ENCODE measurements around the gene TMCO4.

Gene TMCO4

DNA sequence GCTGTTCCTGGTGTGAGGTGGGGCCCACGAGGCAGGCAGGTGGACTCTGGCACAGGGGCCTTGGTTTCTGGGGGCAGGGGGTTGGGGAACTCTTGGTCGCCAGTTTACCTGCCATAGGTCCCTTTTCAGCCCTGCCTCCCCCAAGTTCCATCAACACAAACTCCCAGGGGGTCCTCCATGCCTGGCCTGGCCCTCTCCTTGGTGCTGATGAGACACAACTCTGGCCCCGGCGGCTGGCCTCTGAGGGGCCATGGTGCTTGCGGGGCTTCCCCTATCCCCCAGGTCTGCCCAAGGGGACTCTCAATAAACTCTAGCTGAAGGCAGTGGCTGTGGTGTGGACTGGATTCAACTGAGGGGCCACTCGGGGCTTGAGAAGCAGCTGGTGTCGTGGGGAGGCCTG, 119.1 kb downstream of the TMCO4 start:
- no peak for DNase-seq

DNA sequence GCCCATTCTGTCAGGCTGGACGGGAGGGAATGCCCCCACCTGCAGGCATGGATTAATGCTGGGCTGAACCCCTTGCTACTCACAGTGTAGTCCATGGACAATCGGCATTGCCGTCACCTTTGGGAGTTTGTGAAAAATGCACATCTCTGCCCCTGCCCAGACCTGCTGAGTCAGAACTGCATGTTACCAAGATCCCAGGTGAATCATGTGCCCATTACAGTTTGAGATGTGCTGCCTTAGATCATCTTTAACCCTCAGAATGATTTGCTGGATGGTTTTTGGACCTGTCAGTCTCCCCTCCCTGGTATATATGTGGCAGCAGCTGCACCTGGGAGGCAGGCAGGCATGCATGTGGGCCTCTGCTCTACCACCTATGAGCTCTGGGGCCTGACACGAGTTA, 120.0 kb downstream of the TMCO4 start:
- no peak for DNase-seq

DNA sequence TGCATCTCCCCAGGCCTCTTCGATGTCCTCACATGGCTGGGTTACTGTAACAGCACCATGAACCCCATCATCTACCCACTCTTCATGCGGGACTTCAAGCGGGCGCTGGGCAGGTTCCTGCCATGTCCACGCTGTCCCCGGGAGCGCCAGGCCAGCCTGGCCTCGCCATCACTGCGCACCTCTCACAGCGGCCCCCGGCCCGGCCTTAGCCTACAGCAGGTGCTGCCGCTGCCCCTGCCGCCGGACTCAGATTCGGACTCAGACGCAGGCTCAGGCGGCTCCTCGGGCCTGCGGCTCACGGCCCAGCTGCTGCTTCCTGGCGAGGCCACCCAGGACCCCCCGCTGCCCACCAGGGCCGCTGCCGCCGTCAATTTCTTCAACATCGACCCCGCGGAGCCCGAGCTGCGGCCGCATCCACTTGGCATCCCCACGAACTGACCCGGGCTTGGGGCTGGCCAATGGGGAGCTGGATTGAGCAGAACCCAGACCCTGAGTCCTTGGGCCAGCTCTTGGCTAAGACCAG, 120.7 kb downstream of the TMCO4 start:
- DNase-seq: no peak

DNA sequence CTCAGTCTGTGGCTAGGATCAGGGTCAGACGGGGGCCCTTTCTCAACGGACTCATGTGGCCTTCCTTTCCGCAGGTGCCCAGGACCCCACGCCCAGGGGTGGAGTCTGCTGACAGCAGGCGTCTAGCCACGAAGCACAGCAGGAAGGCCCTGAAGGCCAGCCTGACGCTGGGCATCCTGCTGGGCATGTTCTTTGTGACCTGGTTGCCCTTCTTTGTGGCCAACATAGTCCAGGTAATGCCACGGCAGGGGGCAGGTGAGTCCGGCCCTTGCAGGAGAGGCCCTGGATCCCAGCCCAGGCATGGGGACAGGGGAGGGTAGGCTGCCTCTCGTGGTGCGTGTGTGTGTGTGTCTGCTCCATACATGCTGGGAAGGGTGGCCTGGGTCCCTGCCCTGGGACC, 121.2 kb downstream of the TMCO4 start:
- no peak for DNase-seq

DNA sequence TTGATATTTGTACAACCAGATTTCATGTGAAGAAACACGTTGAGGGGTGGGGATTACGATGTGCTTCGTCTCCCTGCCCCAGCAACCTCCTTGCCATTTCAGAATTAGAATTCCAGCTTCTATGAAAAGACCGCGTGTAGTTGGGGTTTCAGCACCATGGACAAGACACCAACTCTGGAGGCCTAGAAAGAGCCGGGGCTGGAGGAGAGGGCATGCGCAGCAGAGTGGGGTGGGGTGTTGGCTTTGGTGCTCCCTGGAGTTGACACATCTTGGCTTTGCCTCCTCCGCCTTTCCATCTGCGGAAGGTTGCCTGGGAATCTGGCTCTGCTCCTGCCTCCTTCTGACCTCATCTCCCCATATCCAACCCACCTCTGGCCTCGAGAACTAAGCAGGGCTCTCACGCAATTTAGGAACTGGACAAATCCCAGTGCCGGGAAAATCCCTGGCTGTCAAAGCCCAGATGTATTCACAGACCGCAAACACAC, 123.2 kb downstream of the TMCO4 start:
- no peak for DNase-seq

DNA sequence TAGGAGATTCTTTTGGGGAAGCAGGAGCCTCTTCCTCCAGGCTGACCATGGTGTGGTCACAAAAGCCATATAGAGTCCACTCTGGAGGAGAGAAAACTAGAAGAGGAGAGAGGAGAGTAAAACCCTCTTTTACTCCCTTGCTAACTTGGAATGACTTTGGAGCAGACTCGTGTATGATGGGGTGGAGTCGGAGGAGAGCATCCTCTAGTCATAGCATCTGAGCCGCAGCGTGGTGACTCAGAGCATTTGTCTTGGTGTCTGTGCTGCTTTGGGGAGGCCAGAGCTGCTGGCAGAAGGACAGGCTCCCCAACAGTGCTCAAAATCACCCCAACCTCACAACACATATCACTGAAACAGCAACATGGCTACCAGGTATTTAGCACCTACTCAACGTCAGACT, 123.9 kb downstream of the TMCO4 start:
- DNase-seq: no peak

DNA sequence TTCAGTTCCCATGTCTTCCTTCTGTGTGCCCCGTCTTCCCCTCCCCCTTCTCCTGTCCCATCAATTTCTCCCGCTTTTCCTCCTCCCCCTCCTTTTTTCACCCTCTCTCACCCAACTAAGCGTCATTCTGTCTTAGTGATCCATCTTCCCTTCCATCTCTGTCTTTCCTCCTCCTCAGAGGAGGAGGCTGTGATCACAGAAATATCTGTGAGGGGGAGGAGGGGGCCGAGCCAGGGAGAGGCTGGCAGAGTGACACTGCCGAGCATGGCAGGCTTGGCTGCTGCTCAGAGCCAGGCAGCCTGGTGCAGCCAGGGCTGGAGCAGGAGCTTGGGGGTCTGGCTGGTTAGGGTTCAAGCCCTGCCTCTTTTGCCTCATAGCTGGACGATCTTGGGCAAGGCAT, 127.5 kb downstream of the TMCO4 start:
- DNase-seq: no peak

DNA sequence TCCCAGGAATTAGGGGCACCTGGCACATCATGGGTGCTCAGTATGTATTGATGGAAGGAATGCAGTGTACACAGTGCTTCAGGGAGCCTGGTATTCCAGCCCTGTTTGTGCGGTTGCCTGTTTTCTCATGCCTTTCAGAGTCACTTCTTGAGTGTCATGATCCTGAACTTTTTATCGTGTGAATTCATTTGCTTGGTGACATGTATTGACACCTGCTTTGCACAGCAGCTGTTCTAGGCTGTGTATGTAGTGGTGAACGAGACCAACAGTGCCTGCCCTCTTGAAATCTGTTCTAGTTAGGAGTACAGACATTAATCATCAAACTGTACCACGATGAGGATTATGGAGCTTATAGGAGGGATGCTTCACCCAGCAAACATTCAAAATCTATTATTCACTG, 128.9 kb downstream of the TMCO4 start:
- DNase-seq: no peak

DNA sequence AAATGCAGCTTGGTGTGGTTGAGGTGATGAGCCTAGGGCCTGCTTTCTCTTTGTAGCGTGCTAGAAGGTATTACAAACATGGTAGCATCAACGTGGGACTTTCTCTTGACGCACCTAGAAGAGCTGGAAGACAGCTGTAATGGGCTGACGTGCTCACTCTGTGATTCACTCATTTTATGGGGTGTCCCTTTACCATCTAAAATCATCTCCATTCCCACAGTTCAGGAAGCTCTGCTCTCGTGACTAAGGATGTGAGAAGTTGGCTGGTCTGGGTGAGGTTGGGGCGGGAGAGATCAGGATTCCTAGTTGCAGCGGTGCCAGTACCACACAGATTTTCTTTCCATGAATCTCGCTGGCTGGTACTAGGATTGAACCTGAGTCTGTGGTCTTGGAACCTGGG, 130.8 kb downstream of the TMCO4 start:
- DNase-seq: no peak

DNA sequence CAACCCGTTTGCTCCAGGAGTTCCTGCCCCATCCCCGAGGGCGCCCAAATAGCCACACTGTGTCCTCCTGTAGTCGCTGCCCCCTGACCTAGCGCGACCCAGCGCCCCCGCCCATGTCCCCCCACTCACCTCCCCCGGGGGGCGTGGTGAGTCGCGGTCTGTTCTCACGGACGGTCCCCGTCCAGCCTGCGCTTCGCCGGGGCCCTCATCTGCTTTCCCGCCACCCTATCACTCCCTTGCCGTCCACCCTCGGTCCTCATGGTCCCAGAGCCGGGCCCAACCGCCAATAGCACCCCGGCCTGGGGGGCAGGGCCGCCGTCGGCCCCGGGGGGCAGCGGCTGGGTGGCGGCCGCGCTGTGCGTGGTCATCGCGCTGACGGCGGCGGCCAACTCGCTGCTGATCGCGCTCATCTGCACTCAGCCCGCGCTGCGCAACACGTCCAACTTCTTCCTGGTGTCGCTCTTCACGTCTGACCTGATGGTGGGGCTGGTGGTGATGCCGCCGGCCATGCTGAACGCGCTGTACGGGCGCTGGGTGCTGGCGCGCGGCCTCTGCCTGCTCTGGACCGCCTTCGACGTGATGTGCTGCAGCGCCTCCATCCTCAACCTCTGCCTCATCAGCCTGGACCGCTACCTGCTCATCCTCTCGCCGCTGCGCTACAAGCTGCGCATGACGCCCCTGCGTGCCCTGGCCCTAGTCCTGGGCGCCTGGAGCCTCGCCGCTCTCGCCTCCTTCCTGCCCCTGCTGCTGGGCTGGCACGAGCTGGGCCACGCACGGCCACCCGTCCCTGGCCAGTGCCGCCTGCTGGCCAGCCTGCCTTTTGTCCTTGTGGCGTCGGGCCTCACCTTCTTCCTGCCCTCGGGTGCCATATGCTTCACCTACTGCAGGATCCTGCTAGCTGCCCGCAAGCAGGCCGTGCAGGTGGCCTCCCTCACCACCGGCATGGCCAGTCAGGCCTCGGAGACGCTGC, 133.9 kb downstream of the TMCO4 start:
- DNase-seq: no peak

DNA sequence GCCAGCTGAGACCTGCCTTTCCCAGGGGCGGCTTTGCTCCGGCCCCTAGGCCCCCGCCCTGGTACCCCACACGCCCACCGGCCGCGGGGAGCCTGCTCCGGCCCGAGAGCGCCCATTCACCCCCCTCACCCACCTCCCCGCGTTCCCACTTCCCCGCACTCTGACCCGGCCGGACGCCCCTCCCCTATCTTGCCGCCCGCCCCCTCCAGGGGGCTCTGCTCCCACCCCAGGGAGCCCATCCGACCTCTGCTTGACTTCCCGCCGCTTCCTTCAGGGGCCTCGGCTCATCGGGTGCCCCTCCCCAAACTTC, 134.6 kb downstream of the TMCO4 start:
- no peak for DNase-seq

DNA sequence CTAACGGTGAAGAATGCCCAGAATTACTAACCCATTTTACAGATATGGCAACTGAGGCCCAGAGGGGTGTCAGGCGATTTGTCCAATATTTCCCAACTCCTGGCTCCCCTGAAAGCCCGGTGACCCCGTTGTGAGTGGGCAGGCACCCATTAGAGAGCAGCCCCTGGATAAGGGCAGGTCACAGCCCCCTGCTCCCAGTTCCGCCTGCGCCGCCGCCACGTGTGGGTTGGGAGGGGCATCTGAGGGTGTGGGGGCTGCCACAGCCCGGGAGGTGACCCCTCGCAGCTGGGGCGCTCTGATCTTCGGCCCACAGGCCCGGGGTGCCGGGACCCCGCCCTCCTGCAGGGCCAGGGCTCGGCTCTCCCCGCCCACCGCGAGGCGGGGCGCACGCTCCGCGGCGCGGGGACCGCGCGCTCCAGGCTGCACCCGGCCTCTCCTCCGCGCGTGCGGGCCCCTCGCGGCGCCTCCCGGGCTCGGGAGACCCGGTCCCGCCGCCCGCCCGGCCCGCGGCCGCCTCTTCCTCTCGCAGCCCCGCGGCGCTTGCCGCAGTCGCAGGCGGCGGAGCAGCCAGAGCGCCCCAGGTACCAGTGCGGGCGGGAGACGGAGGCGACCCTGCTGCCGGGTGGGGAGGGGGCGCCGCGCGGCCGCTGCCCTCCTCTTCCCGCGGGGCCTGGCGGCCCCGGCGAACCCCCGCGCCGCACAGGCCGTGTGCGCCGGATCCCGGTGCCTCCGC, 135.1 kb downstream of the TMCO4 start, which contains the start of gene HTR6:
Gene HTR6, plus strand, starts transcription at position 423 of the 733 bp plus-strand sequence. CDS start 879 bp downstream, outside the sequence.
- no peak for DNase-seq

DNA sequence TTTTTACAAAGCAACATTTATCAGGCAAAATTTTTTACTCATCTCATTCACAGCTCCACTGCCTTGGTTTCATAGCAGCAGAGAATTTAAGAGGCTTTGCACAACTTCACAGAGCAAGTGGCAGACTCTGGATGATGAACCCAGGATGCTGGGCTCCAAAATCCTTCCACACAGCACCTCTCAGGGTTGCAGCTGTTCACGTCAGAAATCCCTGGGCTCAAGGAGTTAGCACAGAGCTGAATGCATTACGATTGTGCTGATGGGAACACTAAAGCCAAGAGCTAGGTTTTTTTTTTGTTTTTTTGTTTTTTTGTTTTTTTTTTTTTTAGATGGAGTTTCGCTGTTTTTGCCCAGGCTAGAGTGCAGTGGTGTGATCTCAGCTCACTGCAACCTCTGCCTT, 137.4 kb downstream of the TMCO4 start:
- no peak for DNase-seq

DNA sequence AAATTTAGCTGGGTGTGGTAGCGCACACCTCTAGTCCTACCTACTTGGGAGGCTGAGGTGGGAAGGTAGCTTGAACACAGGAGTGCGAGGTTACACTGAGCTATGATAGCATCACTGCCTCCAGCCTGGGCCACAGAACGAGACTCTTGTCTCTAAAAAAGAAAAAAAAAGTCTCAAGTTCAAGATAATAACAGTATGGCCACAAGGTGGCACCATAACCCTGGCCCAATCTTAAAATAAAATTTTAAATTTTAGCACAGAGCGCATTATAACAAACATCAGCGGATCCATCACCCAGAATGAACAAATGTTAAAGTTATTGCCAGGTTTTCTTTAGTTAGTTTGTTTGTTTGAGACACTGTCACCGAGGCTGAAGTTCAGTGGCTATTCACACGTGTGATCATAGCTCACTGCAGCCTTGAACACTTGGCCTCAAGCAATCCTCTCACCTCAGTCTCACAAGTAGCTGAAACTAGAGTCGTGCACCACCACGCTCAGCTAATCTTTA, 137.9 kb downstream of the TMCO4 start:
- no peak for DNase-seq

DNA sequence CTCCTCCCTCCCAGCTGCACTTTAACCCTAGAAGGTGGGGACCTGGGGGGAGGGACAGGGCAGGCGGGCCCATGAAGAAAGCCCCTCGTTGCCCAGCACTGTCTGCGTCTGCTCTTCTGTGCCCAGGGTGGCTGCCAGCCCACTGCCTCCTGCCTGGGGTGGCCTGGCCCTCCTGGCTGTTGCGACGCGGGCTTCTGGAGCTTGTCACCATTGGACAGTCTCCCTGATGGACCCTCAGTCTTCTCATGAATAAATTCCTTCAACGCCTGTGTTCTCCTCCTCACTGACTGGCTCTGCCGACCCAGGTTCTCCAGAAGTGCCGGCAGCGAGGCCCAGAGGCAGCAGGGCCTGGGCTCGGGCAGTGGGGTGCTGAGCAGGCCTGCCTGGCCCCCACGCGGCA, 141.5 kb downstream of the TMCO4 start:
- no peak for DNase-seq

DNA sequence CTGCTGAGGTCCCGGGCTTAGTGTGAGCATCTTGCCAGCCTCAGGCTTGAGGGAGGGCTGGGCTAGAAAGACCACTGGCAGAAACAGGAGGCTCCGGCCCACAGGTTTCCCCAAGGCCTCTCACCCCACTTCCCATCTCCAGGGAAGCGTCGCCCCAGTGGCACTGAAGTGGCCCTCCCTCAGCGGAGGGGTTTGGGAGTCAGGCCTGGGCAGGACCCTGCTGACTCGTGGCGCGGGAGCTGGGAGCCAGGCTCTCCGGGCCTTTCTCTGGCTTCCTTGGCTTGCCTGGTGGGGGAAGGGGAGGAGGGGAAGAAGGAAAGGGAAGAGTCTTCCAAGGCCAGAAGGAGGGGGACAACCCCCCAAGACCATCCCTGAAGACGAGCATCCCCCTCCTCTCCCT, 142.2 kb downstream of the TMCO4 start:
- DNase-seq: no peak

DNA sequence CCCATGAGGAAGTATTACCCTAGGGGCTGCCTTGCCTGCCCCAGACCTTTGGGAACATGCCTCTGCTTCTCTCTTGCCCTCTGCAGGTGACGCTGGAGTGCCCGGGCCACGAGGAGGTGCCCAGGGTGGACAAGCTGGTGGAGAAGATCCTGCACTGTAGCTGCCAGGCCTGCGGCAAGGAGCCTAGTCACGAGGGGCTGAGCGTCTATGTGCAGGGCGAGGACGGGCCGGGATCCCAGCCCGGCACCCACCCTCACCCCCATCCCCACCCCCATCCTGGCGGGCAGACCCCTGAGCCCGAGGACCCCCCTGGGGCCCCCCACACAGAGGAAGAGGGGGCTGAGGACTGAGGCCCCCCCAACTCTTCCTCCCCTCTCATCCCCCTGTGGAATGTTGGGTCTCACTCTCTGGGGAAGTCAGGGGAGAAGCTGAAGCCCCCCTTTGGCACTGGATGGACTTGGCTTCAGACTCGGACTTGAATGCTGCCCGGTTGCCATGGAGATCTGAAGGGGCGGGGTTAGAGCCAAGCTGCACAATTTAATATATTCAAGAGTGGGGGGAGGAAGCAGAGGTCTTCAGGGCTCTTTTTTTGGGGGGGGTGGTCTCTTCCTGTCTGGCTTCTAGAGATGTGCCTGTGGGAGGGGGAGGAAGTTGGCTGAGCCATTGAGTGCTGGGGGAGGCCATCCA, 142.8 kb downstream of the TMCO4 start:
- no peak for DNase-seq

DNA sequence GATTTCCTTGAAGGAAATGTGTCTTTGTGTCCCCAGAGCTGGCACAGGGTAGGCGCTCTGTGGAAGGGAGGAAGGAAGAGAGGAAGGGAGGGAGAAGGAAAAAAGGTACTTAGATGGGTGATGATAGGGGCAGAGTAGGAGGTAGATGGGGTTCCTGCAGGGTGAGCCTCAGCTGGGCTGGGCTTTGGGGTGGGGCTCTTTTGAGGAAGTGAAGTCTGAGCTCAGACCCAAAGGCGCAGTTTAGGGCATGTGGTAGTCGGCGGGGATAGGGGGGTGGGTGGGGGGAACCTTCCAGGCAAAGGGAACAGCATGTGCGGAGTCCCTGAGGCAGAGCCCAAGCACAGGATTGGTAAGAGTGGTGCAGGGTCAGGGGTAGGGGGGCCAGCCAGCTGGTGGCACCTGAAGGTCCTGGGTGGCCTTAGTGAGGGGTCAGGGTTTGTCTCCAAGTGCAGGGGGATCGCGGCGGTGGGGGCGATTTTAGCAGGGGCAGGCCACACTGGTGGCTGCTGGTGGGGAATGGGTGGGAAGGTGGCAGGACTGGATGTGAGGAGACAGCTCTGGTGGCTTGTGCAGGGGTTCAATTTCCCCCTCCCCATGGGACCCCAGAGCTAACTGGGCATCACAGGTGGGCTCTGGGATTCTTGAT, 143.5 kb downstream of the TMCO4 start:
- DNase-seq: no peak

DNA sequence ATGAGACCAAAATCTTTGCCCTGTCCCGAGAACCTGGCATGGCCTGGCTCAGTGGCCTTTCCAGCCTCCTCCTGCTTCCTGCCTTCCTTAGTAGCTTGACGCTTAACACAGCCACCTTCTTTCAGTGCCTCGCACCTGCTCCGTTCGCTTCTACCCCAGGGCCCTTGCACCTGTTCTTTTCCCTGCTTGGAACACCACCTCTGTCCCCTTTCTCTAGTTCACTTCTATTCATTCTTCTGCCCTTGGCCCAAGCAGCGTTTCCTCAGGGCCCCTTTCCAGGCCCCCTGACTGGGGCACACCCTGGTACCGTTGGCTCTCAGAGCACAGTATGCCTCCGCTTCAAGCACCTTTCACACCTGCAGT, 144.0 kb downstream of the TMCO4 start:
- no peak for DNase-seq

DNA sequence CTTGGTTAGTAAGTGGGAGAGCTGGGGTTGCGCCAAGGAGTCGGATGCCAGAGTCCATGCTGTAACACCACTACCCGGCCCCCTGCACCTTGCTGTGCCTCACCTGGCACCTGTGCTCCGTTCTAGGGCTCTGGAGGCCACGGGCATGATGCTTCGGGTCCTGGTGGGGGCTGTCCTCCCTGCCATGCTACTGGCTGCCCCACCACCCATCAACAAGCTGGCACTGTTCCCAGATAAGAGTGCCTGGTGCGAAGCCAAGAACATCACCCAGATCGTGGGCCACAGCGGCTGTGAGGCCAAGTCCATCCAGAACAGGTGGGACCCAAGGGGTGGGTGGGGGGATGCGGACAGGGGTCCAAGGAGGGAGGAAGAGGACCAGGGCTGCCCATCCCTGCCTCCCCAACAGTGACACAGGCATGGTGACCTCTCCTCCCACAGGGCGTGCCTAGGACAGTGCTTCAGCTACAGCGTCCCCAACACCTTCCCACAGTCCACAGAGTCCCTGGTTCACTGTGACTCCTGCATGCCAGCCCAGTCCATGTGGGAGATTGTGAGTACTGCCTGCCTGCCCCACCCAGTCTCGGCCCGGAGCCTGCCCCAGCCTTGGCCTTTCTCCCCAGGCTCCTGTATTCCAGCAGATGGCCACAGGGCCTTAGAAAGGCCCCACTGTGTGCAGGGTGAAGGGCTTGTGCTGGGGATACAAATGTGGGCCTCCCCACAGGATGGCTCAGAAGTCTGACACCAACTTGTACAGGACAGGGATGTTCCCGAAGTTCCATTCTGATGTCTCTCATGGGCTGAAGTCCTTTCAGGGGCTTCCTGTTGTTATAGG, 144.6 kb downstream of the TMCO4 start:
- no peak for DNase-seq

DNA sequence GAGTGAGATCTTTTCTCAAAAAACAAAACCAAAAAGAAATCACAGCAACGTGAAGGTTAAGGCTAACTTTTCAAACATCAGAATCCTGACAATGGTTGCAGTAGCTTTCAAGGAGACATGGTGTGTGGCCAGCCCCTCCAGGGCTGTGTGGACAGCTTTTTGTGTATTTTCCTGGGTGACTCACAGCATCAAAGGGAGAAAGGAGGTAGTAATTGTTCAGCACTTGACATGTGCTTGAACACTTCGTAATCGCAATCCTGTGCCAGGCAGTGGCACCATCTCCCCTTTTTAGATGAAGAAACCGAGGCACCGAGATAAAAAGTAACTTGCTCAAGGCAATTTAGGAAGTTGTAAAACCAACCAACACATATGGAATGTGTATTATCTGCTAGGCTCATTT, 145.3 kb downstream of the TMCO4 start:
- no peak for DNase-seq
